UCSD-AML1 (cell line): ENCODE measurements around the gene TTC16.

Experiments
- DNase-seq: peaks from one replicate; lab custom pipeline; 2025; ENCODE audit not compliant: unreplicated experiment; lab: John Stamatoyannopoulos, UW

TTC16 gene

DNA sequence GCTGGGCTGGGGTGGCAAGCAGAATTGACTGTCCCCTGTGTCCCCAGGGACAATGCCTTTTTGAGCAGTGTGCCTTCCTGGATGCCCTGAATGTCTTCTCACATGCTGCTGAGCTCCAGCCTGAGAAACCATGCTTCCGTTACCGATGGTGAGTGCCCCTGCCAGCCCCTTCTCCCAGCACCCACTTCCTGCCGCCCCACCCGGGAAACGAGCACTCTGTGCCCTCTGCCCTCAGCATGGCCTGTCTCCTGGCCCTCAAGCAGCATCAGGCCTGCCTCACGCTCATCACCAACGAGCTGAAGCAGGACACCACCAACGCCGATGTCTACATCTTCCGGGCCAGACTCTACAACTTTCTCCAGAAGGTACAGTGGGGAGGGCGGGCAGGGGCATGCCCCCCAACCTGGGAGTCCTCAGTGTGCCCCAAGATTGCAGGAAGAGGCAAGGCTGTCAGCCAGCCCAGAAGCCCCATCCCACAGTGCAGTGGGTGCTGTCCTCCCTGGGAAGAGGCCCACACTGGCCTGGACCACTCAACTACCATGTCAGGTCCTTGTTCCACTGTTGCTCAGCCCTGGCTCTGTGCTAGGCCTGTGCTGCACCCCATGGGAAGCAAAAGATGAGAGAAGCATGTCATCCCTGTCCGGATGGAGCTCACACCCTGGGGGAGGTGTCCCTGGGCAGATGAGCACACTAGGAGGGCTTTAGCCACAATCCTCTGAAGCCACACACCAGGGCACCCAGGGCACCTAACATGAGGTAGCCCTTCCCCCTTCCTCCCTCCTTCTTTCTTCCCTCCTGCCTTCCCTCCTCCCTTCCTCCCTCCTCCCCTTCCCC, 4.4 kb downstream of the TTC16 start:
- DNase-seq, result no peak

DNA sequence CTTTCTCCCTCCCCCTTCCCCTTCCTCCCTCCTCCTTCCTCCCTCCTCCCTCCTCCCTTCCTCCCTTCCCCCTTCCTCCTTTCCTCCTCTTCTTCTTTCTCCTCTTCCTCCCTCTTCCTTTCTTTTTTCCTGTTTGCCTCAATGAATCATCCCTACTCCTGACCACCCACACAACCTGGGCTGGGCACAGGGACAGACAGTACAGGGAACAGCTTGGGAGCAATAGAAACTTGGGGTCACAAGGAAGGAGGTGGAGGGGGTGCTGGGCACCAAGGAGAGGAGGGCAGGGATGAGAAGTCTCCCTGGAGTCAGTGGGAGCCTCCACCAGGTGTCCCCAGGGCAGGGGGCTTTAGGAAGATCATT, 5.0 kb downstream of the TTC16 start:
- DNase-seq, result no peak

DNA sequence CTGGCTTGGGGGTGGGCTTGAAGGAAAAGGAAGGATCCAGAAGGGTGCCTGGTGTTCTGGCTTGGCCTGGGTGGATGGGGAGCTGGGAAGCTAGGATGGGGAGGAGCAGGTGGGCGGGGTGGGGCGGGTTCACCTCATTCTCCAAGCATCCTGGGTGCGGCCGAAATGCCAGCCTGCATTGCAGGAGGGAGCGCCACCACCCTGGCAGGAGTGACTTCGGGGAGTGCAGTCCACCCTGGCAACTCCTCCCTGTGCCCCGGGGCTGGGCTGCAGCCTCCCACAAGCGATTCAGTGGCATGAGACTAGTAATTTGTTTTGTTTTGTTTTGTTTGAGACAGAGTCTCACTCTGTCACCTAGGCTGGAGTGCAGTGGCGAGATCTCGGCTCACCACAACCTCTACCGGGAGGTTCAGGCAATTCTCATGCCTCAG, 5.5 kb downstream of the TTC16 start:
- DNase-seq, result no peak

DNA sequence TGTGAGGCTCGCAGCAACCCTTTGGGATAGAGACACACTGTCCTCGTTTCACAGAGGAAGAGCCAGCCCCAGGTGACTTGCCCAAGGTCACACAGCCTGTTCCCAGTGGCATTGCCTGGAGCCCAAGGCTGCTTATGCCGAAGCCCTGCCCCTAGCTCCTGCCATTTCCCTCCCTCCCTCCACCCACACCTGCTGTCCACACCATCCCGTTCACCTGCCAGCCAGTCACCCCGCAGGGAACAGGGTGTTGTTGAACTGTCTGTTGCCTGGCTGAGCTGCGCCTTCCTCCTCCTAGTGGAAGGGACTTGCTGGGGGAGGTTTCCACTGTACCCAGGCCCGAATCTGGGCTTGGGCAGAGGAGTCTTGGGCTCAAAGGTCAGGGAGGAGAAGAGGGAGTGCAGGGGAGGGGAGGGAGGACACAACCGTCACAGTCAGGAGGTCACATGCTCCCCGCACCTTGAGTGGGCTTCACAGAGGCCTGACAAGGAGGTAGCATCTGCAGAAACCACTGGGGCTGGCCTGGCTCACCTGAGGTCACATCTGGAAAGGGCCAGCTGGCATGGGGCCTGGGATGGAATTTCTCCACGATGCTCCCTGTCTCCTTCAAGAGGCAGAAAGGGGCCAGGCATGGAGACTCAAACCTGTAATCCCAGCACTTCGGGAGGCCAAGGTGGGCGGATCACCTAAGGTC, 6.3 kb downstream of the TTC16 start:
- DNase-seq, result no peak

DNA sequence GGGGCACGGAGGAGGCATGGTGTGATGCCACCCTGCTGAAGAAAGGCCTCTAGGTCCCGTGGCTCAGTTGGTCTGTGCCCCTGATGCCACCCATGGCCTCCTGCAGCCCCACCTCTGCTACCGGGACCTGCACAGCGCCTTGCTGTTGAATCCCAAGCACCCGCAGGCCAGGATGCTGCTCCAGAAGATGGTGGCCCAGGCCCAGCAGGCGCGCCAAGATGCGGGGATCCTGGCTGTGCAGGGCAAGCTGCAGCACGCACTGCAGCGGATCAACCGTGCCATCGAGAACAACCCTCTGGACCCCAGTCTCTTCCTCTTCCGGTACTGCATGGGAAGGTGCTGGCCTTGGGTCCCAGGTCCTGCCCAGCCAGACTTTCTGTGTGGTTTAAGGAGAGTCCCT, 7.1 kb downstream of the TTC16 start:
- DNase-seq, result no peak

DNA sequence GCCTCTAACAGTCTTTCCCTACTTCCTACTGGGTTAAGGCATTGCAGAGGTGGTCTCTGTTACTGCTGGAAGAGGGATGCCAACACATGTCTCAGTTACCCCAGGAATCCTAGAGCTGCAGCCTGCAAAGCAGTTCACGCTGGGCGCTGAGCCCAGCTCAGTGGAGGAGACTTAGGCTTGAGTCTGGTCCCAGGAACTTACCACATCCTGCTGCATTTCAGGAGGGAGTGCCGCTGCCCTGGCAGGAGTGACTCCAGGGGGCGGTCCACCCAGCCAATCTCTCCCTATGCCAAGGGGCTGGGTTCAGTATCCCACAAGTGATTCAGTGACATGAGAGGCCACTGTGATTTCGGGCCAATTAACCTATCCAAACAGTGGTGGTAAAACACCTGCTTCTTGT, 7.6 kb downstream of the TTC16 start:
- peak; percentile 19 for DNase-seq

DNA sequence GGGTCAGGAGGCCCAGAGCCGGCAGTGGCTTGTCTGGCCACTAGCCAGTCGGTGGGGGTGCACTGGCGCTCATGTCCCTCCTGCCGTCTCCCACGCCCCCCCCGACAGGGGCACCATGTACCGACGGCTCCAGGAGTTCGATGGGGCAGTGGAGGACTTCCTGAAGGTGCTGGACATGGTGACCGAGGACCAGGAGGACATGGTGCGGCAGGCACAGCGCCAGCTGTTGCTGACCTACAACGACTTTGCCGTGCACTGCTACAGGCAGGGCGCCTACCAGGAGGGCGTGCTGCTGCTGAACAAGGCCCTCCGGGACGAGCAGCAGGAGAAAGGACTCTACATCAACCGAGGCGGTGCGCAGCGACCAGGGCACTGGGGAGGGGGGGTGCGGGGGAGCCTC, 8.1 kb downstream of the TTC16 start:
- no peak for DNase-seq

DNA sequence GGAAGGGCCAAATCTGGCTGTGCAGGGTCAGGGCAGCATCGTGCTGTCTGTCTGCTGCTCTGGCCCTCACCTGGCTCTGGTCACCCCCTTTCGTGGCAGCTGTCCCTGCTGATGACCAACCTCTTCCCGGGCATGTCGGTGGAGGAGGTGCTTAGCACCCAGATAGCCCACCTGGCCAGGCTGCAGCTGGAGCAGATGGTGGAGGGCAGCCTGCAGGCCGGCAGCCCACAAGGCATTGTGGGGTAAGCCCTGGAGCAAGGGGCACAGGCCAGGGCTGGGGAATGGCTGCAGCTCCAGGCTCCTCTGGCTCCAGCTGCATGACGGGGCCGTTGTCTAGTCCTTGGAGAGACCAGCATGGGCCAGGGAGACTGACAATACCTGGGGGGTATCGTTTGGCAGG, 11.0 kb downstream of the TTC16 start:
- DNase-seq, result no peak

DNA sequence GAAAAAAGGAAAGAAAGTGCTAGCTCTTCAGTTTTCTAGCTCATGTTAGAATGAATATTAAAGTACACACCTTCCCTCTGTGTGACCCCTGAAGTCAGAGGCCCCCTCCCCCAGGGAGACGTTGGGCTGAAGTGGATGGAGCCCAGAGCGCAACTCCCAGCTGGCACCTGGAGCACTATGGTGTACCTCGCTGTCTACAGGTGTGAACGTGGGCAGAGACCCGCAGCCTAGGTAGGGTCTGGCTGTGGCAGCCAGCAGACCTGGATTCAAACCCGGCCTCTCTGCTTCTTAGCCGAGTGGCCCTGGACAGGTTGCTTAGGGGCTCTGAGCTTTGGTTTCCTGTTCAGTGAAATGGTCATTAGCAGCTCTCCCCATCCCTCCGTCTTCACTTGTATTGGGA, 12.9 kb downstream of the TTC16 start:
- DNase-seq, result no peak

DNA sequence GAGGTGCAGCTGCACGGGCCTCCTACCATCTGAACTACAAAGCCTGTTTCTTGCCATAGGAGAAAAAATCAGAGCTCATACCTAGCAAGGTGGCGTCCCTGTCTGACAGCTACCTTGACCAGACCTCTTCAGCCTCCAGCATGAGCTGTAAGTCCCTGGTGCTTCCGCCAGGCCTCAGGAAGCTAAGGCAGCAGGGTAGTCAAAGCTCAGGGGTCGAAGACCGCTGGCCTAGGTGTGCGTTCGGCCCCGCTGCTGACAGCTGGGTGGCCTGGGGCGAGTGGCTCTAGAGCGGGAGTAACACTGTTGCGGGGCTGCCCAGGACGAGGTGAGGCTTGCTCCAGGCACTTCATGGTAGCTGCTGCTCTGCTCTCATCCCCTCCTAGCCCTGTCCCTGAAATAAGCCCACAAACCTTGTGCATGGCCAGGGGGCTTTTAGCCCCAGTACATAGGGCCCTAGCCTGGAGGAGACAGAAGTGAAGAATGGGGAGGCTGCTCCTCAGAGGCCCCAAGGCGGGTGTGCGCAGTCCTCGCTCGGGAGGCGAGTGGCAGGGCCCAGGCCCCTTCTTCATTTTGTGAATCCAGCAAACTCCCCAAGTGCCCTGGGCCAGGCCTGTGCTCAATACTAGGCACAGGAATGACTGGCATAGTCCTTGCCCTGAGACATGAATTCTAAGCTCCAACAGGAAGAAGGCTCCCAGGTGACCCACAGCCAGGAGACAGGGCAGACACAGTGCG, 13.8 kb downstream of the TTC16 start:
- no peak for DNase-seq

DNA sequence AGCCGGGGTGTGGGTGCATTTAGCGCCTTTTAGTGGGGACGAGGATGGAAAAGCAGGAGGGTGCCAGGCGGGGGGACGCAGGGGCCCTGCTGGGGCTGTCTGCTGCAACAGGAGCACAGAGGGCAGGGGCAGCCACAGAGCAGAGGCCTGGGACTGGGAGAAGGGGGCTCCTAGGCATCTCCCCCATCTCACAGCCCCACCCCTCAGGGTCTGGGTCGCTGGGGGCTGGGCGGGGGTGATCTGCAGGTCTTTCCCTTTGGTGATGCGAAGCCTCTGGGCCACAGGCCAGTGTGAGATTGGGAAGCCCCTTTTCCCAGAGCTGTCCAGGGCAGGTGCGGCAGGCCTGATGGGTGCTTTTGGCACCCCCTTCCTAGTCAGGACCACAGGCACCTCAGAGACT, 14.4 kb downstream of the TTC16 start:
- DNase-seq, result no peak

DNA sequence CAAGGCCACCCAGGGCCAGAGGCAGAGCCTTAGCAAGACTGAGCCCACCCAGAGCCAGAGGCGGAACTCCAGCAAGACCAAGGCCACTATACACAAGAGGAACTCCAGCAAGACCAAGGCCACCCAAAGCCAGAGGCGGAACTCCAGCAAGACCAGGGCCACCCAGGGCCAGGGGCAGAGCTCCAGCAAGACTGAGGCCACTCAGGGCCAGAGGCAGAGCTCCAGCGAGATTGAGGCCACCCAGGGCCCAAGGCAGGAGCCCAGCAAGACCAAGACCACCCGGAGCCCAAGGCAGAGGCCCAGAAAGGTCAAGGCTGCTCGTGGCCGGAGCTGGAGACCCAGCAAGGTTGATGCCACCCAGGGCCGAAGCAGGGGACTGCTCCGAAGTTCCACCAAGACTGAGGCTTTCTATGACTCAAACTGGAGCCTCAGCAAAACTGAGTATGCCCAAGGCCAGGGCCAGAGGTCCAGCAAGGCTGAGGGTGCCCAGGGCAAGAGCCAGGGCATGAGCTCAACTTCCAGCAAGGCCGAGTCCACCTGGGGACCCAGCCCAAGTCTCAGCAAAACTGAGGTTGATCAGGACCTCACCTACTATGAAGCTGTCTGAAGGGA, 15.0 kb downstream of the TTC16 start:
- no peak for DNase-seq

DNA sequence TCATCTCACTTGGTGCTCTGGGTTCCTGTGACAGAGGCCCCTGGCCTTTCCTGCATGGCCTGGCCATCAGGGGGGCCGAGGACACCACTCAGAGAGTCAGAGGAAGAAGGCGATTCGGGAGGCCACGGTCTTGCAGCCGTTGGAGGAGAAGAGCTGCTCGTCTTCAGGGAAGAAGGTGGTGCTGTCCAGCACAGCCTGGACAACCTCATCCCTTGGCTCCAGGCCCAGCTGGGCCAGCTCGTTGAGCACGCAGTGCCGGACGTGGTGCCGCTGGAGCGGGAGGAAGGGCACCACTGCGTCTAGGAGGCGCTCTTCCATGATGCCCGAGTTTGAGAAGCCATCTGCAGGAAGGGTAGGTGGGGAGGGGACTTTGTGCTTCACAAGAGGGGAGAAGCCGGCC, 16.1 kb downstream of the TTC16 start:
- DNase-seq, result no peak

DNA sequence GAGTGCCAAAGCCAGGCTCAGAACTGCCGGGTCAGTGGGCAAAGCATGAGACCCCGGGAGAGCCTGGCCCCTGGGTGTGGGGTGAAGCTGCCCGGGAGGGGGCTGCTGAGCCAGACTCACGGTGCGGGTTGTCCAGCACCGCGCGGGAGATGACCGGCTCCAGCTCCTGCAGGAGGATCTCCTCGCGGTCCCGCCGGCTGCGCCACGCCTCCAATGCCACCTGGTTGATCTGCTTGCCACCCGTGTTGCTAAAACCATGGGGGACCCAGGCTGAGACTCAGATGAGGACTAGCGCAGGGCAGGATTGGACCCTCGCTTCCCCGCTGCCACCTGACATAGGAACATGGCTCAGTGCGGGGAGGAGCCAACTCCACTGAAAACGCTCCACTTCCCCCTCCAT, 16.6 kb downstream of the TTC16 start:
- DNase-seq, result no peak

DNA sequence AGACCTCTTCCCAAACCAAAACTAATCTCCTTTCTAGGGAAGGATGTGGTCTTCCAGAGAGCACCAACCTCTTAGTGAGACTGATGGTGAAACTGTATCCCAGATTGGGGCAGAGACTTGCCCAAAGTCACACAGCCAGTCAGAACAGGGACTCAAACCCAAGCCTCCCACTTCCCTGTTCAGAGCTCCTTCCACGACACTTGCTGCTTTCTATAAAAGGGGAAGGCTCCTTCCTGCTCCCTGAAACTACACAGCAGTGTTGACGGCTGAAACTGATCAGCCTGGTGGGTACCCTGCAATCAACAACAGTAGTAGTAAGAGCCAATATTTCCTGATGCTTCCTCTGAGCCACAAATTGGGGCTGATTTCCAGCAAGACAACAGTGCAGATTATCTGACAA, 17.7 kb downstream of the TTC16 start:
- no peak for DNase-seq

DNA sequence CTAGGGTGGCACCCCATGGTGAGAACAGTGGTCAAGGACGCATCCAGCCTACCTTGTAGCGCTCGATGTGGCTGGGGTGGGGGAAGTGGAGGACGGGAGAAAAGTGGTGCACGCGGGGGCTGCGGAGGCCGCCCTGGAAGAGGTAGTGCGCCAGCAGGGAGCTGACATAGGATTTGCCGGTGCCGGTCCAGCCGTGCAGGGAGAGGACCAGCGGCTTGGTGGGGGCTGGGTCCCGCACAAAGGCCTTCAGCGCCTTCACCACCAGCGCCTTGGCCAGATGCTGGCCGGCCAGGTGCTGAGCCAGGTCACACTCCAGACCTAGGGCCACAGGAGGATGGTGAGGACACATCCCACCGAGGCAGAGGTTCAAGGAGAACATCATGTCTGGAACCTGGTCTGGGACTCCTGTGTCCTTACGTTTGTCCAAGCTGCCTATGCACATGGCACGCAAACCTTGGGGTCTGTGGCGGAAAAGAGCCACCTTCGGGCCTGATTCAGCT, 18.4 kb downstream of the TTC16 start:
- DNase-seq, result no peak

DNA sequence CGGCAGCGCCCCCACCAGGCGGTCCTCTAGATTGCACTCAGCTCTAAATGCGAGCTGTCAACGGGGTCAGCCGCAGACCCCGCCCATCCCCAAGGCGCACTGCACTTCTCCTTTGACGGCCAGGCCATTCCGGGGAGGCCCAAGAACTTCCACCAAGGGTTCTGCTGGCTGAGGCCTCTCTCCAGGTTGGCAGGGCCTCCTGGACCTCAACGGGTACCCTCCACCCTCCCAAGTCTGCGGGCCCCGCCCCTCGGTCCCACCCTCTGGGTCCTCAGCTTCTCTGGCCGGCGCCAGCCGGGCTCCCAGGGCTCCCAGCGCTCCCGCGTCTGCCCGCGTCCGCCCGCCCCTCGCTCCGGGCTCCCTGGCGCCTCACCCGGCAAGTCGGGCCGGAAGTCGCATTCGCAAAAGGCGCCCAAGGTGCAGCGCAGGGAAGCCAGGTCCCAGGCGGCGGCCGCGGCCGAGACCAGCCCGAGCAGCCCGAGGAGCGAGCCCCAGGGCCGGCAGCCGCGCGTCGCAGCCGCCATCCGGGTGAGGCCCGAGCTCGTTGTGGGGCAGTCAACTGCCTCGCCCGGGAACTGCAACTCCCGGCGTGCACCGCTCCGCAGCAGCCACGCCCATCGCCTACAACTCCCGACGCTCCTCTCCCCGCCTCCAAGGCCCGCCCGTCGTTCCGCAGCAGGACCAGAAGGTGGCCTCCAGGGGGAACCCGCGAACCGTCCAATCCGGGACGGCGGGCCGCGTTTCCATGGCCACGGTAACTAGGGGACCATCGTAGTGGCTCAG, 19.1 kb downstream of the TTC16 start, which contains the start of gene TOR2A:
Gene TOR2A (minus strand): TSS at position 548 of the 783 bp plus-strand sequence. CDS start 24 bp downstream, at position 524.
- DNase-seq, result peak; percentile 98

DNA sequence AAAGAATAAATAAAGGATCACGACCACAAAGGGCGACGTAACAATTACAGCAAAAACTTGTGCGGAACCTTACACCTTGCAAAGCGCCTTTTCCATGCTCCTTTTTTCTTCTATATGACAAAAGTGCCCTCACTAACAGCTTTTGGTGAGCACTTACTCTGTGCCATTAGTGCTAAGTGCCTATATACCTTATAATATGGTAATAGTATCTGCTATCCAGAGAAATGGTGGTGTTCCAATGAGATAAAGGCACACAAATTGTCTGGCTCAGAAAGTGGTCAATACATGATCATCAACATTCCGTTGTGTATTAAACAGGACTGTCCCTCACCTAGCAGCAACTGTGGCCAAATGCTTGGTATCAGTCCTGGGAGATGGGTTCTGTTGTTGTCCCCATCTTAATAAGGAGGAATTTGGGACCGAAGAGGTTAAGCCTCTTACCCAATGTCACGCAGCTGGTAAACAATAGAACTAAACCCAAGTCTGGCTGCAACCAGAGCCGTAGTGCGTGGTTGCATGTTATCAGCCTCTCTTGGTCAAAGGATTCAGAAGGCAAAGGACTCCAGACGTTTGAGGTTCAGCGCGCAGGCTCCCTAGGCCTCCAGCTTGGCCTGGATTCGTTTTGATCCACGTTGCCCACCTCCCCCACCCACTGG, 19.8 kb downstream of the TTC16 start:
- no peak for DNase-seq

DNA sequence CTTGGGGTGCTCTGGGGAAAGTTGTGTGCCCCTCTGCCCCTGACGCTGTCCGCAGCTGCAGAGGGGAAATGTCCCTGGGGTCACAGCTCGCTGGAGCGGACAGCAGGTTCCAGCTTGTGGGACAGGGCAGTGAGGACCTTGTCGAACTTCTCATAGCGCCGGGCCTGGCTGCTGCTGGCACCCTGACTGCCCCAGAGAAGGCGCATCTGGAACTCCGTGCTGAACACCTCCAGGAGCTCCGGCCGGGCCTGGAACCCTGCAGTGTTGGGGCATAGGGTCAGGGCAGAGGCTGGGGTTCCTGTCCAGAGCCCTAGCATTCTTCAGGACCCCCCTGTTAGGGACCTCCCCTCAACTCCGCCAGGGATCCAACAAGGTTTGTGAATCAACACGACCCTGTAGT, 22.8 kb downstream of the TTC16 start:
- DNase-seq, result no peak
